HG03280 (cell line): ENCODE results near the gene NMUR1.
"Not testable (repeated sequence)": the region's sequence is repeated elsewhere in the genome, so short reads cannot be mapped to it uniquely, and the experiment has no call there.

Source experiments
- ATAC-seq: cut with Tn5 transposase; IDR thresholded peaks from one replicate; pipeline ENCODE4 v1.9.1; 2021; ENCODE audit warnings: mild to moderate bottlenecking, moderate library complexity; ENCODE audit not compliant: unreplicated experiment

NMUR1 gene

GRCh38 chr2:231530099-231531011 lies at the start of gene NMUR1:
Gene NMUR1 (minus strand): TSS chr2:231530445. CDS start chr2:231530361, 84 bp downstream.
- no peak for ATAC-seq

GRCh38 chr2:231579560-231579959 lies 49.3 kb upstream of the NMUR1 start:
- no peak for ATAC-seq

GRCh38 chr2:231578655-231579054 lies 48.4 kb upstream of the NMUR1 start:
- not testable (repeated sequence) for ATAC-seq

GRCh38 chr2:231576465-231576864 lies 46.2 kb upstream of the NMUR1 start:
- ATAC-seq, result no peak

GRCh38 chr2:231575612-231576256 lies 45.5 kb upstream of the NMUR1 start:
- no peak for ATAC-seq

GRCh38 chr2:231573698-231574421 lies 43.6 kb upstream of the NMUR1 start:
- ATAC-seq, result no peak

GRCh38 chr2:231573096-231573495 lies 42.9 kb upstream of the NMUR1 start:
- ATAC-seq, result no peak

GRCh38 chr2:231571661-231572191 lies 41.5 kb upstream of the NMUR1 start:
- no peak for ATAC-seq

GRCh38 chr2:231570915-231571314 lies 40.7 kb upstream of the NMUR1 start:
- not testable (repeated sequence) for ATAC-seq

- no peak for ATAC-seq
These were observed 38.7 kb upstream of the NMUR1 start for GRCh38 chr2:231568785-231569435.

GRCh38 chr2:231568098-231568784 lies 38.0 kb upstream of the NMUR1 start:
- no peak for ATAC-seq

- ATAC-seq, result no peak
These were observed 36.9 kb upstream of the NMUR1 start for GRCh38 chr2:231567159-231567558.

- no peak for ATAC-seq
These were observed 35.8 kb upstream of the NMUR1 start for GRCh38 chr2:231565887-231566594.

- ATAC-seq, result peak; percentile 63
These were observed 33.2 kb upstream of the NMUR1 start for GRCh38 chr2:231563378-231563961.

- ATAC-seq, result peak; percentile 85
These were observed 27.4 kb upstream of the NMUR1 start for GRCh38 chr2:231557571-231558217.

GRCh38 chr2:231556981-231557380 lies 26.7 kb upstream of the NMUR1 start:
- no peak for ATAC-seq

- not testable (repeated sequence) for ATAC-seq
These were observed 26.3 kb upstream of the NMUR1 start for GRCh38 chr2:231556496-231556895.

GRCh38 chr2:231554748-231555545 lies 24.7 kb upstream of the NMUR1 start:
- ATAC-seq, result no peak
